Adrenal gland (tissue), 12 donors: Measurements from ENCODE around the gene SLC35G3. TPM values are rescaled to one million over a fixed set of nuclear protein-coding genes. Genes with fewer than 3 reads are reported as not detected.
"Not testable (repeated sequence)": the region's sequence is repeated elsewhere in the genome, so short reads cannot be mapped to it uniquely, and the experiment has no call there.

Experiments used
- DNase-seq, 7 donors: peaks; one replicate each; pipeline ENCODE4 v3.0.0-alpha.2; 2019 to 2020
- H3K27ac ChIP-seq, 5 donors: fragments of 200-600 bp; sonication (generic) in 4 of 5; 1 replicate in 3 of 5; 2 replicates in 2 of 5; pipeline versions ENCODE4 v1.5.1 to v1.8.0; 2016 to 2020; ENCODE audit warnings: mild to moderate bottlenecking in 1 of 5
- H3K27me3 ChIP-seq: fragments of 200-600 bp; 2 replicates; pipeline ENCODE4 v1.8.0; 2021
- H3K36me3 ChIP-seq, 2 donors: fragments of 200-600 bp; replicated peaks in 1 of 2; 1 replicate in 1 of 2; 2 replicates in 1 of 2; pipeline versions ENCODE4 v1.5.1 to v1.8.0; 2018 to 2022
- H3K4me1 ChIP-seq, 2 donors: fragments of 200-600 bp; replicated peaks in 1 of 2; 1 replicate in 1 of 2; 2 replicates in 1 of 2; pipeline versions ENCODE4 v1.5.1 to v1.8.0; 2018 to 2021
- H3K4me3 ChIP-seq, 4 donors: fragments of 200-600 bp; sonication (generic) in 3 of 4; one replicate each; pipeline ENCODE4 v1.5.1; 2016 to 2018
- H3K9me3 ChIP-seq, 3 donors: fragments of 200-600 bp; sonication (generic) in 1 of 3; replicated peaks in 1 of 3; 1 replicate in 2 of 3; 2 replicates in 1 of 3; pipeline versions ENCODE4 v1.5.1 to v1.8.0; 2016 to 2021
- CTCF ChIP-seq, 6 experiments: fragments of 450-650 bp in 4 of 6; fragments of 200-600 bp in 2 of 6; sonication (generic) in 1 of 6; IDR thresholded peaks; 1 replicate in 5 of 6; 2 replicates in 1 of 6; pipeline versions ENCODE4 v1.5.1 to v1.8.0; 2016 to 2021; ENCODE audit warnings: antibody characterized with exemption in 6 of 6, mild to moderate bottlenecking in 2 of 6, moderate library complexity in 1 of 6
- POLR2A ChIP-seq, 2 donors: fragments of 450-650 bp; IDR thresholded peaks; one replicate each; pipeline ENCODE4 v1.6.1; 2017; ENCODE audit warnings: antibody characterized with exemption in 2 of 2, mild to moderate bottlenecking in 2 of 2, moderate library complexity in 1 of 2
- WGBS, 4 donors: extraction: QIAGEN DNeasy Blood & Tissue Kit in 2 of 4; methylation state at CpG; one replicate each; pipeline versions ENCODE4 v1.1.5 to v1.1.7; 2013 to 2017; 5-methylcytosine and 5-hydroxymethylcytosine counted together
- intact Hi-C, 2 donors: fragments of 100-400 bp; cut with DNase I; formaldehyde crosslinking; loops; one replicate each; pipeline versions ENCODE4 v1.14.1 to v1.15.0; 2022 to 2023
- polyA plus RNA-seq, 3 donors: library from polyadenylated mRNA; stranded (reverse); fragments of 200-250 nt in 2 of 3; fragments of 350-450 nt in 1 of 3; fragmentation: Illumina TruSeq in 1 of 3; extraction: RNeasy Lipid Tissue Mini Kit (QIAGEN cat#74804) in 1 of 3; gene quantifications; one replicate each; pipeline ENCODE4 v1.2.3, GENCODE V29; 2013 to 2014
- total RNA-seq, 9 donors: library from RNA; depleted of rRNA in 4 of 9; stranded (reverse); fragments of >200 nt in 4 of 9; fragments of 120-200 nt in 1 of 9; fragmentation: NEBNext Ultra II Directional in 1 of 9; extraction: Animal tissue kit (Norgen Biotek cat#: 25700) in 1 of 9; gene quantifications; one replicate each; pipeline versions ENCODE4 v1.1.0 to v1.2.4, GENCODE V29; 2013 to 2023
- donor health status: healthy with polysubstance abuse.
- donor health status: Bipolar disorder and iron deficiency.
- donor health status: DM: yes; HTN: yes; CAD: no.
- donor health status: DM: no; HTN: no; CAD: no.
- donor health status: DM: no; HTN: no; CAD: no.
- donor health status: DM: yes; HTN: yes; CAD: no.

Gene SLC35G3
- total and polyA plus RNA-seq, 12 donors = not detected

- no peak for DNase-seq
- intact Hi-C loops = no loop called here
- no peaks in the 10 kb centered on the region for H3K27me3 ChIP-seq
- H3K4me3 ChIP-seq = no peak overlapping the region
- H3K4me1 ChIP-seq = no peaks in the 10 kb centered on the region
- H3K36me3 ChIP-seq = no peaks in the 10 kb centered on the region
- no peak overlapping the region for H3K27ac ChIP-seq
- no peaks in the 10 kb centered on the region for H3K9me3 ChIP-seq
- TF ChIP-seq POLR2A (IDR thresholded peaks at IDR 0.05) = no peak
- no peak for TF ChIP-seq CTCF (IDR thresholded peaks at IDR 0.05)
- WGBS, 4 donors = 75 to 85% (median 83%) methylated on average over 4 of the region's 4 CpGs
Observed at GRCh38 chr17:35212668-35213067, 18.5 kb upstream of the SLC35G3 start.

GRCh38 chr17:35210741-35211140, 16.5 kb upstream of the SLC35G3 start:
- Histone ChIP-seq H3K36me3 (no peaks in the 10 kb centered on the region), H3K27me3 (peaks cover 7% of the 10 kb centered on the region), H3K4me3 (no peak overlapping the region), H3K4me1 (no peaks in the 10 kb centered on the region), H3K27ac (no peak overlapping the region), H3K9me3 (no peaks in the 10 kb centered on the region)
- intact Hi-C loops = no loop called here
- no peak for TF ChIP-seq POLR2A (IDR thresholded peaks at IDR 0.05)
- no peak for TF ChIP-seq CTCF (IDR thresholded peaks at IDR 0.05)
- WGBS, 4 donors = 82 to 91% (median 87%) methylated on average over 7 of the region's 7 CpGs
- no peak for DNase-seq

GRCh38 chr17:35202582-35202981, 8.4 kb upstream of the SLC35G3 start:
- intact Hi-C loops = not testable (repeated sequence)

DNA sequence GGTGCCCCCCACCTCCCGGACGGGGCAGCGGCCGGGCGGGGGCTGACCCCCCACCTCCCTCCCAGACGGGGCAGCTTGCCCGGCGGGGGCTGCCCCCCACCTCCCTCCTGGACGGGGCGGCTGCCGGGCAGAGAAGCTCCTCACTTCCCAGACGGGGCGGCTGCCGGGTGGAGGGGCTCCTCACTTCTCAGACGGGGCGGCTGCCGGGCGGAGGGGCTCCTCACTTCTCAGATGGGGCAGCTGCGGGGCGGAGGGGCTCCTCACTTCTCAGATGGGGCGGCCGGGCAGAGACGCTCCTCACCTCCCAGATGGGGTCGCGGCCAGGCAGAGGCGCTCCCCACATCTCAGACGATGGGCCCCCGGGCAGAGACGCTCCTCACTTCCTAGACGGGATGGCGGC, 869 bp upstream of the SLC35G3 start:
- H3K9me3 ChIP-seq, DNase-seq, H3K4me3 ChIP-seq, H3K27ac ChIP-seq, H3K27me3 ChIP-seq, H3K4me1 ChIP-seq, intact Hi-C loops, H3K36me3 ChIP-seq: not testable (repeated sequence)
- 89 to 93% methylated on average over 29 to 31 of the region's 31 CpGs; no CpG with 5 or more reads in 2 of the 4 donors for WGBS, 4 donors

More at GRCh38 chr17:35202582-35202981, 8.4 kb upstream of the SLC35G3 start:
- WGBS, 4 donors = 70 to 82% (median 79%) methylated on average over 1 to 2 of the region's 2 CpGs
- H3K4me3 ChIP-seq, DNase-seq, H3K27me3 ChIP-seq, H3K27ac ChIP-seq, H3K36me3 ChIP-seq, H3K9me3 ChIP-seq, H3K4me1 ChIP-seq: not testable (repeated sequence)

DNA sequence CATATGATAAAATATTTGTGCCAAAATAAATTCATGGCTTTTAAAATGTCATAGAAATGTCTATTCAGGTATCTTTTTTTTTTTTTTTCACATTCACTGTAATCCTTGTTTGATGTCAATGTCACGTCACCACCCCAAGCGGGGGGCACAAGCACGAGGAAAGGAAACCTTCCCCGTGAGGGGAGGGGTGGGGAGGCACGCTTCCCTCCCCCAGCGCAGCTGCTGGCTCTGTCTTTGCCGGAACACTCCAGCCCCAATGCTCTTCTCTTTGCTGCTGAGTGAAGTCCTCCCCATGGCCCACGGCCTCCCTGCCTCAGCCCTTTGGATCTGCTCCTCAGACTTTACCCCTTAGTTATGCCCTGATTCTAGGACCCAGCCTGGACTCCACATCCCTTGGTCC, 1.5 kb downstream of the SLC35G3 start:
- H3K4me1 ChIP-seq = no peaks in the 10 kb centered on the region
- intact Hi-C loops = no loop called here
- DNase-seq = no peak
- TF ChIP-seq POLR2A (IDR thresholded peaks at IDR 0.05) (no peak), CTCF (IDR thresholded peaks at IDR 0.05) (no peak)
- no peak overlapping the region for H3K27ac ChIP-seq
- H3K36me3 ChIP-seq = no peaks in the 10 kb centered on the region
- H3K9me3 ChIP-seq = no peaks in the 10 kb centered on the region
- H3K27me3 ChIP-seq = no peaks in the 10 kb centered on the region
- WGBS, 4 donors = 67 to 77% (median 76%) methylated on average over 8 of the region's 8 CpGs
- H3K4me3 ChIP-seq = no peak overlapping the region
